GM18909 (cell line): ENCODE measurements around the gene LIN9.
"Not testable (repeated sequence)": the region's sequence is repeated elsewhere in the genome, so short reads cannot be mapped to it uniquely, and the experiment has no call there.

ENCODE experiments used
- ATAC-seq: cut with Tn5 transposase; IDR thresholded peaks from one replicate; pipeline ENCODE4 v1.9.1; 2021; ENCODE audit warnings: mild to moderate bottlenecking; ENCODE audit not compliant: unreplicated experiment, poor library complexity

LIN9 gene

DNA sequence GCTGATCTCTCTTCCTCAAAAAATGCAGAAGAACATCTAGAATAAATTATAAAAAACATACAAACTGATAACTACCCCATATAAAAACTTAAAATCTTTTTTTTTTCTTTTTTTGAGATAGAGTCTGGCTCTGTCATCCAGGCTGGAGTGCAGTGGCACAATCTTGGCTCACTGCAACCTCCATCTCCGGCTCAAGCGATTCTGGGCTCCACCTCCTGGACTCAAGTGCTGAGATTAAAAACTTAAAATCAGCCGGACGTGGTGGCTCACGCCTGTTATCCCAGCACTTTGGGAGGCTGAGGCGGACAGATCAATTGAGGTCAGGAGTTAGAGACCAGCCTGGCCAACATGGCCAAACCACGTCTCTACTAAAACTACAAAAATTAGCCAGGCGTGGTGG, 31.1 kb downstream of the LIN9 start:
- no peak for ATAC-seq

- no peak for ATAC-seq
Measured at GRCh38 chr1:226276987-226277386, 32.0 kb downstream of the LIN9 start.

- no peak for ATAC-seq
Measured at GRCh38 chr1:226276077-226276682, 32.8 kb downstream of the LIN9 start.

DNA sequence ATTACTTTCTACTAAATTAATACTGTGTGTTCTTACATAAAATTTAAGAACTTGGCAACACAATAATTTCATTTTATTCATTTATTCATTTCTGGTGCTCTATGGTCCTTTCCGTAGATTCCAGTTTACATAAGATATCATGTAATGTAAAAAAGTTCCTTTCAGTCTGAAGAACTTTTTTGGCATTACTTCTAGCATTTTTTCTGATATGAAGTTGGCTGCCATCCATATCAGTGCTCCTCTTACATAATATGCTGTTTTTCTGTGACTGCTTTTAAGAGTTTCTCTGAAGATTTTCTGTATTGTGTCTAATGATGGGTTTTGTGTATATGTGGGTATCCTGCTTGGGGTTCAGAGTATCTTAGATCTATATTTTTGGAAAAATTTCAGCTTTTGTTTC, 34.8 kb downstream of the LIN9 start:
- no peak for ATAC-seq

- not testable (repeated sequence) for ATAC-seq
Measured at GRCh38 chr1:226272233-226272902, 36.6 kb downstream of the LIN9 start.

GRCh38 chr1:226268421-226269124, 40.4 kb downstream of the LIN9 start:
- ATAC-seq, result no peak

- no peak for ATAC-seq
Measured at GRCh38 chr1:226261818-226262217, 47.1 kb downstream of the LIN9 start.

GRCh38 chr1:226255380-226255779, 53.6 kb downstream of the LIN9 start:
- no peak for ATAC-seq

DNA sequence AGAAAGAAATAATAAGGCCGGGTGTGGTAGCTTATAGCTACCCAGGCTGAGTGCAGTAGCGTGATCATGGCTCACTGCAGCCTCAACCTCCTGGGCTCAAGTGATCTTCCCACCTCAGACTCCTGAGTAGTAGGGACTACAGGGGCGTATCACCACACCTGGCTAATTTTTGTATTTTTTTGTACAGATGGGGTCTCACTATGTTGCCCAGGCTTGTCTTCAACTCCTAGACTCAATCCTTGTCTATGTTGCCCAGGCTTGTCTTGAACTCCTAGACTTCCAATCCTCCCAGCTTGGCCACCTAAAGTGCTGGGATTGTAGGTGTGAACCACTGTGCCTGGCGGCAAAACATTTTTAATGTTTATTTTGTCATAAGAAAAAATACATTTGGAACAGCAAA, 55.0 kb downstream of the LIN9 start:
- ATAC-seq, result no peak

DNA sequence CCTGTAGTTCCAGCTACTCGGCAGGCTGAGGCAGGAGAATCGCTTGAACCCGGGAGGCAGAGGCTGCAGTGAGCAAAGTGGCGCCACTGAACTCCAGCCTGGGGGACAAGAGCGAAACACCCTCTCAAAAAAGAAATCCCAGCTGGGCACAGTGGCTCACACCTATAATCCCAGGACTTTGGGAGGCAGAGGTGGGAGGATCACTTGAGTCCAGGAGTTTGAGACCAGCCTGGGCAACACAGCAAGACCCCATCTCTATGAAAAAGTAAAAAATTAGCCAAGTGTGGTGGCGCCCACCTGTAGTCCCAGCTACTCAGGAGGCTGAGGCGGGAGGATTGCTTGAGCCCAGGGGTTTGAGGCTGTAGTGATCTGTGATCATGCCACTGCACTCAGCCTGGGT, 56.1 kb downstream of the LIN9 start:
- not testable (repeated sequence) for ATAC-seq

GRCh38 chr1:226250511-226250910, 58.5 kb downstream of the LIN9 start:
- no peak for ATAC-seq

GRCh38 chr1:226248796-226249195, 60.2 kb downstream of the LIN9 start:
- ATAC-seq, result no peak

GRCh38 chr1:226248091-226248490, 60.9 kb downstream of the LIN9 start:
- ATAC-seq, result no peak

- ATAC-seq, result no peak
Measured at GRCh38 chr1:226239421-226239820, 69.5 kb downstream of the LIN9 start.

DNA sequence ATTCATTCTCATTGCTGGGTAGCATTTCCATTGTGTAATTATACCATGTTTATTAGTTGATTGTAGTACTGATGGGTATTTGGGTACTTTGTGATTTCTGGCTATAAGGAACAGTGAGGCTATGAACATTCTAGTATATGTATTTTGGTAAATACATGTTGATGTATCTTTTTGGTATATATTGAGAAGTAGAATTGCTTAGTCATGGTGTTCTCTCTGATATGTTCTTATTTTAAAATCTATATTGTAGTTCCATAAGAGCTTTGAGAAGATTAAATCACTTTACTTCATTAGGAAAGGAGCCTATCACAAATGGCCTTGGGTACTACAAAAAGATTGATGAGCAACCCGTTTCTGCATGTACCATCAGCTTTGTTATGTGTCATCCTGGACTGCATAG, 72.1 kb downstream of the LIN9 start:
- ATAC-seq, result no peak

GRCh38 chr1:226233806-226234205, 75.2 kb downstream of the LIN9 start:
- ATAC-seq, result no peak

DNA sequence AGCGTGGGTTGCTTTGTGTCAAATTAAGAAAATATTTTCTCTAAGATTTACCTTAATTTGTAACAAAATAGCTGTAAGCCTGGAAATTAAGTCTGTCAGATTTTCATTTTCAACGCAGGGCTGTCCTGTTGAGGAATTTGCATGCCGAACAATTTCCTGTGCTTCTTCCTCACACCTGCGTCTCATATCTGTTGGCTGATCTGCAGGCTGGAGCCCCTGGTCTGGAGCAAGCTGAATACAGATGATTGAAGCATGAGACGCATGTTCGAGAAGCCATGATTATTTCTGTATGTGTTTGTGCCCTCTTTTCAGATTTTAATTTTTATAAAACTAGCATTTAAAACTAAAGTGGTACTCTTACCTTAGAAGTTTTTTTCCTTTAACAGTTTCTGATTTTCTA, 75.7 kb downstream of the LIN9 start:
- no peak for ATAC-seq

DNA sequence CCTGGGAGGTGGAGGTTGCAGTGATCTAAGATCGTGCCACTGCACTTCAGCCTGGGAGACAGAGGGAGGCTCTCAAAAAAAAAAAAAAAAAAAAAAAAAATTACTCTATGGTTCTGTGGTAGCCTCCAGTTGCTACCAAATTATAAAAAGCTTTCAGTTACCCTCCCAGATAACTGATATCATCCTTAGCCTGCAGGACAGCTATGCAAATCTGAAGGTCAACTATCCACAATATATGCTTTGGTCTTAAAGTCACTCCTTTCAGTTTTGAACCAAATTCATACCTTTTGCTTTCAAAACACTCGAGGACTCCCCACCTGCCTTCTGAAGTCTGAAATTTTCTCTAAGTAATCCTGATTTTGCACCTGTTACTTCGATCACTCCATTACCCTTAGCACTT, 82.4 kb downstream of the LIN9 start:
- ATAC-seq, result no peak

GRCh38 chr1:226223786-226224244, 85.1 kb downstream of the LIN9 start:
- ATAC-seq, result peak; percentile 67

- ATAC-seq, result peak; percentile 38
Measured at GRCh38 chr1:226223157-226223785, 85.7 kb downstream of the LIN9 start, which contains the start of gene MIXL1. Gene MIXL1, plus strand, starts transcription at chr1:226223664. Its CDS starts 18 bp downstream, at chr1:226223682.

DNA sequence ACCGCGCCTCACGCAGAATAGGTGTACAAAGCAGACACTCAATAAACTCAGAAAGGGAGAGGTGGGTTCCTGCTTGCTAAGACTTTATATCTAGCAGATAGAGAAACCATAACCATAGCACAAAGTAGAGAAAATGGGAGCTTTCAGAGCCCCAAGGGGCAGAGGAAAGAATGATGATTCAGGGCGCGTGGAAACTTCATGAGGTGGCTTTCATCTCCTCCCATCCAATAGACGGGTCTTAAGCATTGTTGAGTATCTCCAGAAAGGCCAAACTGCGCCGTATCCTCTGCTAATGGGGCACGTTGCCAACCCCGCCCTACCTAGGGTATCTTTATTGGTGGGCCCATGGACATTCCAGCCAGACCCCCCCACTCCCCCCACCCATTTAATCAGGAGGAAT, 86.3 kb downstream of the LIN9 start:
- ATAC-seq, result no peak
